Colonic mucosa (tissue), 4 donors: ENCODE data around the gene CALR. TPM values are rescaled to one million over a fixed set of nuclear protein-coding genes. Genes with fewer than 3 reads are reported as not detected.

ENCODE experiments used
- DNase-seq: peaks from one replicate; pipeline ENCODE4 v3.0.0-alpha.2; 2020
- H3K27ac ChIP-seq: fragments of 200-600 bp; one replicate; pipeline ENCODE4 v1.8.0; 2021
- H3K27me3 ChIP-seq: fragments of 200-600 bp; one replicate; pipeline ENCODE4 v1.8.0; 2021
- H3K36me3 ChIP-seq: fragments of 200-600 bp; one replicate; pipeline ENCODE4 v1.8.0; 2021
- H3K4me1 ChIP-seq: fragments of 200-600 bp; one replicate; pipeline ENCODE4 v1.8.0; 2021; ENCODE audit warnings: mild to moderate bottlenecking
- H3K4me3 ChIP-seq: fragments of 200-600 bp; one replicate; pipeline ENCODE4 v1.8.0; 2021
- H3K9ac ChIP-seq, 2 donors: one replicate each; pipeline ENCODE4 v1.7.0; 2013; ENCODE audit warnings: control low read depth in 2 of 2, low read depth in 2 of 2, low read length in 2 of 2
- H3K9me3 ChIP-seq: fragments of 200-600 bp; one replicate; pipeline ENCODE4 v1.8.0; 2021
- intact Hi-C: fragments of 100-400 bp; cut with DNase I; formaldehyde crosslinking; loops from one replicate; pipeline ENCODE4 v1.14.1; 2022
- total RNA-seq, 2 donors: library from RNA; stranded (reverse); fragmentation: NEBNext Ultra II Directional in 1 of 2; extraction: Animal tissue kit (Norgen Biotek cat#: 25700) in 1 of 2; gene quantifications; one replicate each; pipeline ENCODE4 v1.2.1, GENCODE V29; 2021
- TF ChIP-seq, protein P1 (sequence below): fragments of 200-600 bp; IDR thresholded peaks from one replicate; pipeline ENCODE4 v1.8.0; 2022; ENCODE audit warnings: antibody characterized with exemption, mild to moderate bottlenecking
- donor health status: healthy.
- donor health status: DM: no; HTN: no; CAD: no.
- donor health status: DM: no; HTN: no; CAD: no.

The CALR gene
- total RNA-seq, 2 donors from 2014 or later: 682 to 1,848 TPM

DNA sequence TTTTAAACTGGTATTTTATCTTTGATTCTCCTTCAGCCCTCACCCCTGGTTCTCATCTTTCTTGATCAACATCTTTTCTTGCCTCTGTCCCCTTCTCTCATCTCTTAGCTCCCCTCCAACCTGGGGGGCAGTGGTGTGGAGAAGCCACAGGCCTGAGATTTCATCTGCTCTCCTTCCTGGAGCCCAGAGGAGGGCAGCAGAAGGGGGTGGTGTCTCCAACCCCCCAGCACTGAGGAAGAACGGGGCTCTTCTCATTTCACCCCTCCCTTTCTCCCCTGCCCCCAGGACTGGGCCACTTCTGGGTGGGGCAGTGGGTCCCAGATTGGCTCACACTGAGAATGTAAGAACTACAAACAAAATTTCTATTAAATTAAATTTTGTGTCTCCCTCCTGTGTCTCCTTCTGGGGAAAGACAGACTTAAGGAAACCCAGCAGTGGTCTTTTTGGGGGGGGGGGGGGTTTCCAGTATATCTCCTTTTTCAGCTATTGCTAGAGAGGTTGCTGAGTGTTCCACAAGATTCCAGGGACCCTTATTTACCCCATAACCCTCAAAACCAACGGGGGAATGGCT is 5.8 kb downstream of the CALR start:
- H3K4me1 ChIP-seq: peaks cover 28% of the 10 kb centered on the region

DNA sequence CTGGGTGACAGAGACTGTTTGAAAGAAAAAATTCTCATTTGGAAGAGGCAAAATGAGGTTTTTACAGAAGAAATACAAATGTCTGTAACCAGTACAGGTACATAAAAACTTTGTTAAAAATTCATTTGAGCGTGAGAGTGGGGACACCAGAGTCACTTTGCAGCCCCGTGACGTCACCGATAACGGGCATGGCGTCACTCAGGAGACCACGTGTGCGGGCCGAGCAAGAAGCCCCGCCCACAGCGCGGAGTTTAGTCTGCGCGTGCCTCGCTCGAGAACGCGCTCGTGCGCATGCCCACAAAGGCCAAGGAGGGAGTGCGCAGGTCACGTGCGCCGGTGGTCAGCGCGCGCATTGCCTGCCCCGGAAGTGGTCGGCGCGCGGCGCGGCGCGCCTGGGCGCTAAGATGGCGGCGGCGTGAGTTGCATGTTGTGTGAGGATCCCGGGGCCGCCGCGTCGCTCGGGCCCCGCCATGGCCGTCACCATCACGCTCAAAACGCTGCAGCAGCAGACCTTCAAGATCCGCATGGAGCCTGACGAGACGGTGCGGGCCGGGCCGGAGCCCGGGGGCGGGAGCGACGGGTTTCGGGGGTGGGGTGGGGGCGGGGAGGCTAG is 7.2 kb downstream of the CALR start, which contains the start of gene RAD23A:
Gene RAD23A (plus strand): TSS at position 384 of the 613 bp plus-strand sequence. CDS start 87 bp downstream, at position 471.
- peak; percentile 97 for DNase-seq
- no peaks in the 10 kb centered on the region for H3K27me3 ChIP-seq
- H3K4me3 ChIP-seq: peak within 1 kb of the TSS; percentile 92
- intact Hi-C loops: loop anchor here (2.0 kb wide), 1 partner anchor 27 kb away; the partner anchor contains the start of gene SYCE2
- peak within 1 kb of the TSS; percentile 52 to 90 for H3K9ac ChIP-seq
- H3K27ac ChIP-seq: peak within 1 kb of the TSS; percentile 94
- peaks cover 19% of the 10 kb centered on the region for H3K4me1 ChIP-seq
- no peaks in the 10 kb centered on the region for H3K9me3 ChIP-seq
- TF ChIP-seq, protein P1, sequence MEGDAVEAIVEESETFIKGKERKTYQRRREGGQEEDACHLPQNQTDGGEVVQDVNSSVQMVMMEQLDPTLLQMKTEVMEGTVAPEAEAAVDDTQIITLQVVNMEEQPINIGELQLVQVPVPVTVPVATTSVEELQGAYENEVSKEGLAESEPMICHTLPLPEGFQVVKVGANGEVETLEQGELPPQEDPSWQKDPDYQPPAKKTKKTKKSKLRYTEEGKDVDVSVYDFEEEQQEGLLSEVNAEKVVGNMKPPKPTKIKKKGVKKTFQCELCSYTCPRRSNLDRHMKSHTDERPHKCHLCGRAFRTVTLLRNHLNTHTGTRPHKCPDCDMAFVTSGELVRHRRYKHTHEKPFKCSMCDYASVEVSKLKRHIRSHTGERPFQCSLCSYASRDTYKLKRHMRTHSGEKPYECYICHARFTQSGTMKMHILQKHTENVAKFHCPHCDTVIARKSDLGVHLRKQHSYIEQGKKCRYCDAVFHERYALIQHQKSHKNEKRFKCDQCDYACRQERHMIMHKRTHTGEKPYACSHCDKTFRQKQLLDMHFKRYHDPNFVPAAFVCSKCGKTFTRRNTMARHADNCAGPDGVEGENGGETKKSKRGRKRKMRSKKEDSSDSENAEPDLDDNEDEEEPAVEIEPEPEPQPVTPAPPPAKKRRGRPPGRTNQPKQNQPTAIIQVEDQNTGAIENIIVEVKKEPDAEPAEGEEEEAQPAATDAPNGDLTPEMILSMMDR: no peak
- peaks cover 35% of the 10 kb centered on the region for H3K36me3 ChIP-seq

More for the DNA sequence above, 5.8 kb downstream of the CALR start:
- DNase-seq: no peak
- no peak overlapping the region for H3K27ac ChIP-seq
- peaks cover 38% of the 10 kb centered on the region for H3K36me3 ChIP-seq
- intact Hi-C loops: loop anchor here (2.0 kb wide), 1 partner anchor 25 kb away; the partner anchor contains the start of gene SYCE2
- no peak overlapping the region for H3K4me3 ChIP-seq
- no peaks in the 10 kb centered on the region for H3K27me3 ChIP-seq
- H3K9ac ChIP-seq: no peak overlapping the region
- H3K9me3 ChIP-seq: no peaks in the 10 kb centered on the region
- TF ChIP-seq, protein P1: no peak

DNA sequence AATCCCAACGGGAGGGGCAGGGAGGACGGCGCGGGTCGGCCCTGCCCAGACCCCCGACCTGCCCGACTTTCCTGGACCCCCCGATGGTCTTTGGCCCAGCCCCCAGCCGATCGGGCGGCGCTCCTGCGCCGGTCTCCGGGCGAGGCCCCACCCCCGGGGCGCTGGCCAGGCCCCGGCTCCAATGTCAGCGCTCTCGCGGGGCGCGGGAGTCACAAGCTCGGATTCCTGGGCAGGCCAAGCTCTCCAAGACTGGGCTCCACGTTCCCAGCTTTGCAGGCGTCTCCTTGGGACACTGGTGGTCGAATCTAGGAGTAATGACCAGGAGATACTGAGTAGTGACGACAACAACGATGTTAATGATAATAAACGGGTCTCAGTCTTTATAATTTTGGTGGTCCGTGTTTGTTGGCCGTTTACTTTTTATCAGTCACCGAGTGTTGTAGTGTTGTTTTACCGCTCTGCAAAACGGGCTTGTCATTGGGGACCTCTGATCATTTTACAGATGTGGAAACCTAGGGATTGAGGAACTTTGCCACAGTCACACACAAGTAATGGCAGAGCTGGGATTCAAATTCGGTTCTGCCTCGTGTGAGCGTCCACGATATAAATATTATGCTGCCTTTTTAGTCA is 7.8 kb downstream of the CALR start:
- DNase-seq: peak; percentile 72
- TF ChIP-seq, protein P1: no peak
- H3K27ac ChIP-seq: peak overlapping the region; percentile 94
- no peaks in the 10 kb centered on the region for H3K9me3 ChIP-seq
- peak overlapping the region; percentile 92 for H3K4me3 ChIP-seq
- peaks cover 13% of the 10 kb centered on the region for H3K4me1 ChIP-seq
- intact Hi-C loops: no loop called here
- H3K27me3 ChIP-seq: no peaks in the 10 kb centered on the region
- peak overlapping the region; percentile 52 to 90 for H3K9ac ChIP-seq
- H3K36me3 ChIP-seq: peaks cover 29% of the 10 kb centered on the region

DNA sequence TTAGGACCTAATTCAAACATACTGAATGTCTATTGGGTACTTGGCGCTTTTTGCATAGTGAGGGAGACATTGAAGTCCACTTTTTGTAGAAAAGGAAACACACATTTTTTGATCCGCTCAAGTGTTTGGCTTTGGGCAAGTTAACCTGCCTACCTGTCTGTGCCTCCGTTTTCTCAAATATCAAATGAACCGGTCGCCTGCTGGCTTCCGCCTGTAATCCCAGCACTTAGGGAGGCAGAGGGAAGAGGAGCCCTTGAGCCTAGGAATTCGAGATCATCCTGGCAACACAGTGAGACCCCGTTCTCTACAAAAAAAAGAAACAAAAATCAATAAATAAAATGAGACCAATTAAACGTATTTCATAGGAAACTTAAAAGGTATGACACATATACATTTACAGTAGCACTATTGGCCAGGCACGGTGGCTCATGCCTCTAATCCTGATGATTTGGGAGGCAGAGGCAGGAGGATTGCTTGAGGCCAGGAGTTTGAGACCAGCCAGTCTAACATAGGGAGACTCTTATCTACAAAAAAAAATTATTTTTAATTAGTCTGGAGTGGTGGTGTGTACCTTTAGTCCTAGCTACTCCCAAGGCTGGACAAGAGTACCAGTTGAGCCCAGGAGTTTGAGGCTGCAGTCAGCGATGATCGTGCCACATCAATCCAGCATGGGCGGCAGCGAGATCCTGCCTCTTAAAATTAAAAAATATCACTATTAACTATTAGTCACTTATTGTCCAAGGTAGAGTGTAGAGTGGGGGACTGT is 8.5 kb downstream of the CALR start:
- H3K27me3 ChIP-seq: no peaks in the 10 kb centered on the region
- no peak for DNase-seq
- H3K36me3 ChIP-seq: peaks cover 24% of the 10 kb centered on the region
- TF ChIP-seq, protein P1: no peak
- H3K4me1 ChIP-seq: peaks cover 12% of the 10 kb centered on the region
- H3K4me3 ChIP-seq: peak overlapping the region; percentile 92
- intact Hi-C loops: no loop called here
- no peaks in the 10 kb centered on the region for H3K9me3 ChIP-seq
- H3K27ac ChIP-seq: peak overlapping the region; percentile 94
- H3K9ac ChIP-seq: peak overlapping the region; percentile 52 to 90
